ENCODE results near the gene ASCC2. TPM values are rescaled to one million over a fixed set of nuclear protein-coding genes. Genes with fewer than 3 reads are reported as not detected.

The ASCC2 gene
- total and polyA plus RNA-seq, 2 of the 4 experiments (the other 2 are of a cell fraction) = 40.0 to 62.2 TPM

GRCh38 chr22:29793396-29793795 lies 44.7 kb downstream of the ASCC2 start:
- no peak for TF ChIP-seq POLR2A (IDR thresholded peaks at IDR 0.05; ENCODE audit: low read depth, low read length)
- TF ChIP-seq, protein P1, sequence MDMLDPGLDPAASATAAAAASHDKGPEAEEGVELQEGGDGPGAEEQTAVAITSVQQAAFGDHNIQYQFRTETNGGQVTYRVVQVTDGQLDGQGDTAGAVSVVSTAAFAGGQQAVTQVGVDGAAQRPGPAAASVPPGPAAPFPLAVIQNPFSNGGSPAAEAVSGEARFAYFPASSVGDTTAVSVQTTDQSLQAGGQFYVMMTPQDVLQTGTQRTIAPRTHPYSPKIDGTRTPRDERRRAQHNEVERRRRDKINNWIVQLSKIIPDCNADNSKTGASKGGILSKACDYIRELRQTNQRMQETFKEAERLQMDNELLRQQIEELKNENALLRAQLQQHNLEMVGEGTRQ (IDR thresholded peaks at IDR 0.05; ENCODE audit: low read depth, low read length) = no peak
- TF ChIP-seq, protein P2, sequence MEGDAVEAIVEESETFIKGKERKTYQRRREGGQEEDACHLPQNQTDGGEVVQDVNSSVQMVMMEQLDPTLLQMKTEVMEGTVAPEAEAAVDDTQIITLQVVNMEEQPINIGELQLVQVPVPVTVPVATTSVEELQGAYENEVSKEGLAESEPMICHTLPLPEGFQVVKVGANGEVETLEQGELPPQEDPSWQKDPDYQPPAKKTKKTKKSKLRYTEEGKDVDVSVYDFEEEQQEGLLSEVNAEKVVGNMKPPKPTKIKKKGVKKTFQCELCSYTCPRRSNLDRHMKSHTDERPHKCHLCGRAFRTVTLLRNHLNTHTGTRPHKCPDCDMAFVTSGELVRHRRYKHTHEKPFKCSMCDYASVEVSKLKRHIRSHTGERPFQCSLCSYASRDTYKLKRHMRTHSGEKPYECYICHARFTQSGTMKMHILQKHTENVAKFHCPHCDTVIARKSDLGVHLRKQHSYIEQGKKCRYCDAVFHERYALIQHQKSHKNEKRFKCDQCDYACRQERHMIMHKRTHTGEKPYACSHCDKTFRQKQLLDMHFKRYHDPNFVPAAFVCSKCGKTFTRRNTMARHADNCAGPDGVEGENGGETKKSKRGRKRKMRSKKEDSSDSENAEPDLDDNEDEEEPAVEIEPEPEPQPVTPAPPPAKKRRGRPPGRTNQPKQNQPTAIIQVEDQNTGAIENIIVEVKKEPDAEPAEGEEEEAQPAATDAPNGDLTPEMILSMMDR (conservative IDR thresholded peaks at IDR 0.05; ENCODE audit: low read depth, low read length) = no peak
- TF ChIP-seq MAZ (IDR thresholded peaks at IDR 0.05; ENCODE audit: borderline replicate concordance, low read depth, low read length) = no peak
- TF ChIP-seq CHD1 (IDR thresholded peaks at IDR 0.05; ENCODE audit: low read depth, low read length) = no peak
- TF ChIP-seq NFE2L2 (IDR thresholded peaks at IDR 0.05; ENCODE audit: low read depth, low read length) = no peak
- TF ChIP-seq CEBPB (IDR thresholded peaks at IDR 0.05; ENCODE audit: low read depth, low read length) = no peak
- CTCF ChIA-PET = interaction anchor here (0.6 kb wide), 1 partner anchor 168 kb away, joined by 3 read pairs; no protein-coding TSS in a partner anchor
- Histone ChIP-seq H4K20me1 (ENCODE audit: insufficient read depth, low read length) (no peaks in the 10 kb centered on the region), H3K79me1 (ENCODE audit: low read depth in 1 of 2, low read length in 2 of 2) (peaks cover 5 to 11% of the 10 kb centered on the region in 2 experiments; a peak in 3 of 4 replicates), H3K14ac (replicated peaks; ENCODE audit: low read depth, low read length) (no peak overlapping the region), H4K91ac (ENCODE audit: insufficient read depth, low read depth, low read length) (no peak overlapping the region), H2BK20ac (ENCODE audit: low read depth, low read length) (no peak overlapping the region), H3K27ac (ENCODE audit: insufficient read depth, low read length) (no peak overlapping the region), H3K9me1 (ENCODE audit: insufficient read depth, low read length) (peaks cover 10% of the 10 kb centered on the region), H2AFZ (replicated peaks; ENCODE audit: low read length, poor library complexity) (peak overlapping the region; percentile 17), H3K27me3 (ENCODE audit: control insufficient read depth, insufficient read depth, low read length) (no peaks in the 10 kb centered on the region), H4K8ac (ENCODE audit: low read depth in 2 of 2, low read length in 2 of 2) (no peak overlapping the region), H4K5ac (ENCODE audit: low read depth, low read length) (no peak overlapping the region), H3K4me1 (ENCODE audit: control insufficient read depth, insufficient read depth, low read length) (no peaks in the 10 kb centered on the region; the same call in 1 of the 2 replicates), H3K4me3 (ENCODE audit: insufficient read depth, low read depth, low read length) (no peak overlapping the region), H2BK15ac (ENCODE audit: low read depth, low read length) (no peak overlapping the region), H3K9me3 (ENCODE audit: control insufficient read depth, insufficient read depth, low read length) (no peaks in the 10 kb centered on the region), H3K9ac (ENCODE audit: low read depth, low read length) (no peak overlapping the region), H3K18ac (ENCODE audit: low read depth, low read length) (no peak overlapping the region), H2AK5ac (ENCODE audit: low read depth, low read length) (no peak overlapping the region), H3K56ac (ENCODE audit: extremely low read depth, insufficient read depth, low read length) (no peak overlapping the region), H3K23ac (ENCODE audit: low read depth, low read length) (no peak overlapping the region), H3K4ac (ENCODE audit: low read depth, low read length) (no peak overlapping the region), H3K4me2 (ENCODE audit: low read depth, low read length) (no peak overlapping the region), H2BK120ac (ENCODE audit: low read depth, low read length) (no peak overlapping the region), H3K36me3 (ENCODE audit: control insufficient read depth, insufficient read depth, low read length) (peaks cover 55% of the 10 kb centered on the region), H2BK5ac (ENCODE audit: low read depth, low read length, poor library complexity, severe bottlenecking) (no peak overlapping the region), H2AK9ac (replicated peaks; ENCODE audit: low read depth, low read length, poor library complexity) (no peak overlapping the region)
- dilution Hi-C loops (cut with HindIII; ENCODE audit: low sequenced_read_pairs, unreplicated experiment) (no loop called here), in situ Hi-C loops (cut with MboI; ENCODE audit: low sequenced_read_pairs) (no loop called here), intact Hi-C loops (cut with micrococcal nuclease) (no loop called here)
- BruUV-seq (replicated peaks) = no TSS peak
- ATAC-seq (ENCODE audit: low read depth) = no peak
- WGBS, 2 experiments (ENCODE audit: extremely low coverage in 2 of 2, insufficient read length in 1 of 2) = 97% methylated on average over 9 of the region's 17 CpGs; no CpG with 5 or more reads in 1 of the 2 experiments
- POLR2A ChIA-PET (ENCODE audit: unreplicated experiment) = no interaction called here
- no peak for DNase-seq

Data from IMR-90 (cell line).